ENCODE results near the gene PPP4R1. TPM values are rescaled to one million over a fixed set of nuclear protein-coding genes. Genes with fewer than 3 reads are reported as not detected.

The PPP4R1 gene
- total RNA-seq, 1 experiment from 2014 or later: 110 TPM

DNA sequence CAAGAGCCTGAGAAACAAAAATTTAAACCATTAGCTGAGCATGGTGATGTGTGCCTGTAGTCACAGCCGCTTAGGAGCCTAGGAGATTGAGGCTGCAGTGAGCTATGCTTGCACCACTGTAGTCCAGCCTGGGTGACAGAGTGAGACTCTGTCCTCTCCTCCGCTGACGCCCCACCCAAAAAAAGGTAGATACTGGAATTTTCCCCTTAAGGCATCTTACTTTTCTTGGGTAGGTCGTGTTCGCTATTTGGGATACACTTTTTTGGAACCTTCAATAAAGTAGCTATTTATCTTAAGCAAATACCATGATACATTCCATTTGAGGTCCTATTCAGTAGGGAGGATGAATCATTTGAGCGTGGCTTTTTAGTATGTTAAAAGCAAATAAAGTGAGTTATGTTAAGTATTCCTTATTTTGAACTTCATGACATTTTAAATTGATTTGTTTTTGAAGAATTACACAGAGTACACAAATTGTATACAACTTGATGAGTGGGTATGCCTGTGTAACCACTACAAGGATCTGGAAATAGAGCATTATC lies 100.3 kb downstream of the PPP4R1 start:
- no peak for DNase-seq
- peak overlapping the region; percentile 28 for H3K27ac Mint-ChIP-seq (ENCODE audit: unreplicated experiment)

DNA sequence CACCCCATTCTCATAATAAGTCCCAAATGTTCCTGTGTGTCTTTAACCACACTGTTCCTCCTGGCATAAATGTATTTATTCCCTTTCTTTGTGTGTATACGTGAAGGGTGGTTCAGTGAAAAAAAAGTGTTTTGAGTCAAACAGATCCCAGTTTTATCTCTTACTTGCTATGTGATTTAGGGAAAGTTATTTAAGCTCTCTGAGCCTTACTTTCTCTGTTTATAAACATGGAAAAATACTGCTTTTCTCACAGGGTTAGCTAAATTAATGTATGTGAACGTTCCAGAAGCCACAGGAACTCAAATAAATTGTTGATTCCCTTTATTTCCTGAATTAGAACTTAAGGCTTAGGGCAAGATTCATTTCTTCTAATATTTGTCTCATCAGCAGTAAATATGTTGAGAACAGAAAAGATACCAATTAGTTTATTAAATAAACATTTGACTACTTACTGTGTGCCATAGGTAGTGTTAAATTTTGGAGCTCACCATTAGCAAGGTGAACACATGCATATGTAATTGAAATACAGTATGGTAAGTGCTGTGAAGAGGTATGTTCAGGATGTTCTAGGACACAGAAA lies 105.8 kb downstream of the PPP4R1 start:
- TF ChIP-seq, protein P1, sequence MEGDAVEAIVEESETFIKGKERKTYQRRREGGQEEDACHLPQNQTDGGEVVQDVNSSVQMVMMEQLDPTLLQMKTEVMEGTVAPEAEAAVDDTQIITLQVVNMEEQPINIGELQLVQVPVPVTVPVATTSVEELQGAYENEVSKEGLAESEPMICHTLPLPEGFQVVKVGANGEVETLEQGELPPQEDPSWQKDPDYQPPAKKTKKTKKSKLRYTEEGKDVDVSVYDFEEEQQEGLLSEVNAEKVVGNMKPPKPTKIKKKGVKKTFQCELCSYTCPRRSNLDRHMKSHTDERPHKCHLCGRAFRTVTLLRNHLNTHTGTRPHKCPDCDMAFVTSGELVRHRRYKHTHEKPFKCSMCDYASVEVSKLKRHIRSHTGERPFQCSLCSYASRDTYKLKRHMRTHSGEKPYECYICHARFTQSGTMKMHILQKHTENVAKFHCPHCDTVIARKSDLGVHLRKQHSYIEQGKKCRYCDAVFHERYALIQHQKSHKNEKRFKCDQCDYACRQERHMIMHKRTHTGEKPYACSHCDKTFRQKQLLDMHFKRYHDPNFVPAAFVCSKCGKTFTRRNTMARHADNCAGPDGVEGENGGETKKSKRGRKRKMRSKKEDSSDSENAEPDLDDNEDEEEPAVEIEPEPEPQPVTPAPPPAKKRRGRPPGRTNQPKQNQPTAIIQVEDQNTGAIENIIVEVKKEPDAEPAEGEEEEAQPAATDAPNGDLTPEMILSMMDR (IDR thresholded peaks at IDR 0.05; ENCODE audit: unreplicated experiment): no peak
- no peak for DNase-seq
- H3K4me3 Mint-ChIP-seq (ENCODE audit: low read depth, unreplicated experiment): no peak overlapping the region
- H3K9me3 Mint-ChIP-seq (ENCODE audit: low read depth, unreplicated experiment): no peaks in the 10 kb centered on the region
- peaks cover 36% of the 10 kb centered on the region for H3K4me1 Mint-ChIP-seq (ENCODE audit: low read depth, unreplicated experiment)
- no peaks in the 10 kb centered on the region for H3K27me3 Mint-ChIP-seq (ENCODE audit: unreplicated experiment)
- no peaks in the 10 kb centered on the region for H3K36me3 Mint-ChIP-seq (ENCODE audit: insufficient read depth, unreplicated experiment)
- intact Hi-C loops (cut with micrococcal nuclease; ENCODE audit: unreplicated experiment): loop anchor here (10.0 kb wide), 1 partner anchor 94 kb away; no protein-coding TSS in a partner anchor
- no TSS peak for BruUV-seq (replicated peaks)
- CTCF ChIA-PET: no interaction called here
- H3K27ac Mint-ChIP-seq (ENCODE audit: unreplicated experiment): no peak overlapping the region

More for the DNA sequence above, 100.3 kb downstream of the PPP4R1 start:
- intact Hi-C loops (cut with micrococcal nuclease; ENCODE audit: unreplicated experiment): no loop called here
- H3K9me3 Mint-ChIP-seq (ENCODE audit: low read depth, unreplicated experiment): no peaks in the 10 kb centered on the region
- no peaks in the 10 kb centered on the region for H3K27me3 Mint-ChIP-seq (ENCODE audit: unreplicated experiment)
- H3K4me3 Mint-ChIP-seq (ENCODE audit: low read depth, unreplicated experiment): no peak overlapping the region
- CTCF ChIA-PET: interaction anchor here (0.7 to 1.2 kb wide), 3 partner anchors 26 to 121 kb away, joined by 3 to 4 read pairs (median 3); no protein-coding TSS in a partner anchor
- BruUV-seq (replicated peaks): no TSS peak
- no peaks in the 10 kb centered on the region for H3K36me3 Mint-ChIP-seq (ENCODE audit: insufficient read depth, unreplicated experiment)
- peaks cover 26% of the 10 kb centered on the region for H3K4me1 Mint-ChIP-seq (ENCODE audit: low read depth, unreplicated experiment)
- TF ChIP-seq, protein P1 (IDR thresholded peaks at IDR 0.05; ENCODE audit: unreplicated experiment): no peak

DNA sequence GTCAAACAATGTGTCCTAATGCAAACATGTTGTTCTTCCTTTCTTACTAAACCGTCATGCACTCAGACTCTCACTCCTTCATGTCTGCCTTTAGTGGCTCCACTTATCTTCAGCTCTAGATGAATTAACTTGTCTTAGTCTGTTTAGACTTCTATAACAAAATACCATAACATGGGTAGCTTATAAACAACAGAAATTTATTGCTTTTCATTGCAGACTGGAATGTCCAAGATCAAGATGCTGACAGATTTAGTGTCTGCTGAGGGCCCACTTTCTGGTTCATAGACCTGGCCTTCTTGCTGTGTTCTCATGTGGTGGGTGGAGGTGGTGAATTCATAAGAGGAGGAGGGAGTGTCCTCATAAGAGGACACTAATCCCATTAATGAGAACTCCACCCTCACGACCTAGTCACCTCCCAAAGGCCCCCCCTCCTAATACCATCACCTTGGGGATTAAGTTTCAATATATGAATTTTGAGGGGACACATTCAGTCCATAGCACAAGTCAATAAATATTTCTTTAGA lies 106.7 kb downstream of the PPP4R1 start:
- Mint-ChIP-seq H3K9me3 (ENCODE audit: low read depth, unreplicated experiment) (no peaks in the 10 kb centered on the region), H3K27ac (ENCODE audit: unreplicated experiment) (no peak overlapping the region), H3K36me3 (ENCODE audit: insufficient read depth, unreplicated experiment) (no peaks in the 10 kb centered on the region), H3K4me1 (ENCODE audit: low read depth, unreplicated experiment) (peaks cover 43% of the 10 kb centered on the region), H3K27me3 (ENCODE audit: unreplicated experiment) (no peaks in the 10 kb centered on the region), H3K4me3 (ENCODE audit: low read depth, unreplicated experiment) (no peak overlapping the region)
- DNase-seq: no peak
- TF ChIP-seq, protein P1 (IDR thresholded peaks at IDR 0.05; ENCODE audit: unreplicated experiment): no peak
- CTCF ChIA-PET: interaction anchor here (0.6 to 0.7 kb wide), 2 partner anchors 253 to 415 kb away, joined by 3 to 9 read pairs; no protein-coding TSS in a partner anchor
- no TSS peak for BruUV-seq (replicated peaks)
- intact Hi-C loops (cut with micrococcal nuclease; ENCODE audit: unreplicated experiment): loop anchor here (10.0 kb wide), 1 partner anchor 93 kb away; no protein-coding TSS in a partner anchor

DNA sequence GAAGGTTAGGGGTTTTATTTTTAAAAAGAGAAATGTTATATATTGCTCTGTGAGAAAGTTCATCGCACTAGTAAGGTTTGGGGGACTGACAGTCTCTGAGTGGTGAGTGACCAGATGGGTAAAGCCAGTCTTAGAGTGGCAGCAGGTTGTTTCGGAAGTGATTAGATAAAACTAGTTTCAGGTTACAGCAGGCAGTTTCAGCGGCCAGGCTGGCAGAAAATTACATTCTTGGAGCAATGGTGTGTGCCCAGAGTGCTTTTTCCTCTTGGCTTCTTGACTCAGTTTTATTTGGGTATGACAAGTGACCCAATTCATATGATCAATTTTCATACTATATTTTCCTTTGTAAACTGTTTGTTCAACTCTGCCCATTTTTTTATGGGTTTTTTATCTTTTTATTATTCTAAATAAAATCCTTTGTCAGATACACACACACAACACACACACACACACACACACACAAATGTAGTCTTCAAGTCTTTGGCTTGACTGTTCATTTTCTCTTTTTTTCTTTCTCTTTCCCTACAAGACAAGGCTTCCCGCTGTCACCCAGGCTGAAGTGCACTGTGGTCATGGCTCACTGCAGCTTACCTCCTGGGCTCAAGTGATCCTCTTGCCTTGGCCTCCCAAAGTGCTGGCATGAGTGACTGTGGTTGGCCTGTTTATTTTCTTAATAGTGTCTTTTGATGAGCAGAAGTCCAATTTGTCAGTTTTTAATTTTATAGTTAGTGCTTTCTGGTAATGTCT lies 108.1 kb downstream of the PPP4R1 start:
- Mint-ChIP-seq H3K9me3 (ENCODE audit: low read depth, unreplicated experiment) (no peaks in the 10 kb centered on the region), H3K27ac (ENCODE audit: unreplicated experiment) (peak overlapping the region; percentile 7), H3K27me3 (ENCODE audit: unreplicated experiment) (no peaks in the 10 kb centered on the region), H3K4me3 (ENCODE audit: low read depth, unreplicated experiment) (no peak overlapping the region), H3K4me1 (ENCODE audit: low read depth, unreplicated experiment) (peaks cover 56% of the 10 kb centered on the region), H3K36me3 (ENCODE audit: insufficient read depth, unreplicated experiment) (no peaks in the 10 kb centered on the region)
- peak; percentile 49 for DNase-seq
- CTCF ChIA-PET: no interaction called here
- TF ChIP-seq, protein P1 (IDR thresholded peaks at IDR 0.05; ENCODE audit: unreplicated experiment): no peak
- BruUV-seq (replicated peaks): no TSS peak
- intact Hi-C loops (cut with micrococcal nuclease; ENCODE audit: unreplicated experiment): loop anchor here (10.0 kb wide), 1 partner anchor 91 kb away; no protein-coding TSS in a partner anchor

Other genes starting within 250 kb of the PPP4R1 start
- 65.8 and 69.7 TPM in 2 replicates for gene RALBP1, start 139.0 kb downstream of the PPP4R1 start, total RNA-seq (2022)
- gene RAB31, start 93.7 kb upstream of the PPP4R1 start, total RNA-seq (2022): 1.9 and 2.3 TPM in 2 replicates